Liver (tissue), 9 donors: ENCODE data around the gene SIL1. TPM values are rescaled to one million over a fixed set of nuclear protein-coding genes. Genes with fewer than 3 reads are reported as not detected.

Source experiments
- DNase-seq: peaks from one replicate; pipeline ENCODE4 v3.0.0-alpha.2; 2017; ENCODE audit warnings: low spot score
- H3K27ac ChIP-seq, 2 donors: one replicate each; pipeline ENCODE4 v1.7.0; 2013; ENCODE audit warnings: inconsistent platforms in 2 of 2, low read length in 2 of 2, control low read depth in 1 of 2, low read depth in 1 of 2, mild to moderate bottlenecking in 1 of 2
- H3K27me3 ChIP-seq, 4 donors: one replicate each; pipeline versions ENCODE4 v1.6.1 to v1.7.0; 2013; ENCODE audit warnings: low read length in 3 of 4, inconsistent platforms in 1 of 4, mild to moderate bottlenecking in 1 of 4, moderate library complexity in 1 of 4; ENCODE audit not compliant: control insufficient read depth in 4 of 4, insufficient read depth in 4 of 4
- H3K36me3 ChIP-seq, 4 donors: one replicate each; pipeline versions ENCODE4 v1.6.1 to v1.7.0; 2013; ENCODE audit warnings: low read length in 3 of 4, mild to moderate bottlenecking in 3 of 4, low read depth in 1 of 4, moderate library complexity in 1 of 4; ENCODE audit not compliant: control insufficient read depth in 4 of 4, insufficient read depth in 3 of 4
- H3K4me1 ChIP-seq, 4 donors: one replicate each; pipeline versions ENCODE4 v1.6.1 to v1.7.0; 2013; ENCODE audit warnings: low read length in 3 of 4, mild to moderate bottlenecking in 3 of 4, moderate library complexity in 1 of 4; ENCODE audit not compliant: control insufficient read depth in 4 of 4, insufficient read depth in 4 of 4
- H3K4me3 ChIP-seq, 3 donors: one replicate each; pipeline versions ENCODE4 v1.6.1 to v1.7.0; 2013; ENCODE audit warnings: low read length in 3 of 3, control low read depth in 1 of 3, low read depth in 1 of 3, mild to moderate bottlenecking in 1 of 3
- H3K9ac ChIP-seq, 2 donors: one replicate each; pipeline ENCODE4 v1.7.0; 2013; ENCODE audit warnings: low read length in 2 of 2, mild to moderate bottlenecking in 2 of 2, moderate library complexity in 2 of 2, control low read depth in 1 of 2, low read depth in 1 of 2
- H3K9me3 ChIP-seq, 4 donors: one replicate each; pipeline versions ENCODE4 v1.6.1 to v1.7.0; 2013; ENCODE audit warnings: low read length in 3 of 4; ENCODE audit not compliant: control insufficient read depth in 4 of 4
- FOXA1 ChIP-seq: IDR thresholded peaks from 2 replicates; pipeline ENCODE4 v1.6.1; 2016; ENCODE audit warnings: antibody characterized with exemption
- HNF4A ChIP-seq, 2 donors: conservative IDR thresholded peaks; 2 replicates each; pipeline ENCODE4 v1.6.1; 2016; ENCODE audit warnings: antibody characterized with exemption in 2 of 2, mild to moderate bottlenecking in 2 of 2
- HNF4G ChIP-seq: IDR thresholded peaks from 2 replicates; pipeline ENCODE4 v1.6.1; 2016; ENCODE audit warnings: antibody characterized with exemption
- JUND ChIP-seq, 2 donors: IDR thresholded peaks; 2 replicates each; pipeline ENCODE4 v1.6.1; 2016; ENCODE audit warnings: antibody characterized with exemption in 2 of 2
- NR2F2 ChIP-seq: IDR thresholded peaks from 2 replicates; pipeline ENCODE4 v1.6.1; 2016; ENCODE audit warnings: antibody characterized with exemption
- RAD21 ChIP-seq, 2 donors: IDR thresholded peaks; 2 replicates each; pipeline ENCODE4 v1.6.1; 2016; ENCODE audit warnings: antibody characterized with exemption in 2 of 2, mild to moderate bottlenecking in 2 of 2
- RXRA ChIP-seq, 2 donors: IDR thresholded peaks; 2 replicates each; pipeline ENCODE4 v1.6.1; 2017 to 2018; ENCODE audit warnings: antibody characterized with exemption in 2 of 2, mild to moderate bottlenecking in 1 of 2
- SP1 ChIP-seq: IDR thresholded peaks from 2 replicates; pipeline ENCODE4 v1.6.1; 2018; ENCODE audit warnings: antibody characterized with exemption, mild to moderate bottlenecking
- TAF1 ChIP-seq: conservative IDR thresholded peaks from 2 replicates; pipeline ENCODE4 v1.6.1; 2016; ENCODE audit warnings: antibody characterized with exemption, mild to moderate bottlenecking
- YY1 ChIP-seq: IDR thresholded peaks from 2 replicates; pipeline ENCODE4 v1.6.1; 2016; ENCODE audit warnings: antibody characterized with exemption, mild to moderate bottlenecking
- WGBS: extraction: QIAGEN DNeasy Blood & Tissue Kit; methylation state at CpG from one replicate; pipeline ENCODE4 v1.1.7; 2013; 5-methylcytosine and 5-hydroxymethylcytosine counted together
- polyA plus RNA-seq, 2 donors: library from polyadenylated mRNA; stranded (reverse) in 1 of 2; unstranded in 1 of 2; fragments of 200-250 nt in 1 of 2; fragments of >200 nt in 1 of 2; fragmentation: Nextera tagmentation in 1 of 2; extraction: Ambion mirVana in 1 of 2; gene quantifications; one replicate each; pipeline versions ENCODE4 v1.2.1 to v1.2.3, GENCODE V29; 2013 to 2015
- total RNA-seq, 2 donors: library from RNA; depleted of rRNA; stranded (reverse); fragments of >200 nt; gene quantifications; one replicate each; pipeline ENCODE4 v1.2.3, GENCODE V29; 2014
- TF ChIP-seq, protein P1 (sequence below): fragments of 150-350 bp; IDR thresholded peaks from 2 replicates; pipeline ENCODE4 v1.5.1; 2017; ENCODE audit warnings: improper control_type of control experiment, low read depth, low read length; ENCODE audit not compliant: missing input control
- TF ChIP-seq, protein P2 (sequence below): IDR thresholded peaks from 2 replicates; pipeline ENCODE4 v1.6.1; 2016; ENCODE audit warnings: antibody characterized with exemption, mild to moderate bottlenecking
- TF ChIP-seq, protein P3 (sequence below): IDR thresholded peaks from 2 replicates; pipeline ENCODE4 v1.6.1; 2016; ENCODE audit warnings: antibody characterized with exemption
- TF ChIP-seq, protein P4 (sequence below): IDR thresholded peaks from 2 replicates; pipeline ENCODE4 v1.6.1; 2016; ENCODE audit warnings: antibody characterized with exemption
- TF ChIP-seq, protein P5 (sequence below): IDR thresholded peaks from 2 replicates; pipeline ENCODE4 v1.6.1; 2016; ENCODE audit warnings: antibody characterized with exemption
- donor health status: healthy.
- donor health status: healthy.
- donor health status: healthy.
- donor health status: healthy.
- donor health status: healthy.

Gene SIL1
- total and polyA plus RNA-seq, 4 donors = 38.1 to 95.1 (median 76.2) TPM

DNA sequence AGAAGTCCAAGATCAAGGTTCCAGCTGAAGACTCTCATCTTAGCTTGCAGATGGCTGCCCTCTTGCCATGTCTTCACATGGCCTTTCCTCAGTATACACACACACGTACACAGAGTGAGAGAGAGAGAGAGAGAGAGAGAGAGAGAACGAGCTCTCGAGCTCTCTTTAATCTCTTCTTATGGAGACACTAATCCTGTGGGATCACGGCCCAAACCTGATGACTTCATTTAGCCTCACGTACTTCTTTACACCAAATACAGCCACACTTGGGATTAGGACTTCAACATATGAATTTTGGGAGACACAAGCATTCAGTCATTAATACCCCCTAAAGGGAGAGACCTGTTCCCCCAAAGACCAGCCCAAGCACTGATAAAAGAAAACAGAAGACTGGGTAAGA lies 42.8 kb downstream of the SIL1 start (continued):
- TF ChIP-seq, protein P1, sequence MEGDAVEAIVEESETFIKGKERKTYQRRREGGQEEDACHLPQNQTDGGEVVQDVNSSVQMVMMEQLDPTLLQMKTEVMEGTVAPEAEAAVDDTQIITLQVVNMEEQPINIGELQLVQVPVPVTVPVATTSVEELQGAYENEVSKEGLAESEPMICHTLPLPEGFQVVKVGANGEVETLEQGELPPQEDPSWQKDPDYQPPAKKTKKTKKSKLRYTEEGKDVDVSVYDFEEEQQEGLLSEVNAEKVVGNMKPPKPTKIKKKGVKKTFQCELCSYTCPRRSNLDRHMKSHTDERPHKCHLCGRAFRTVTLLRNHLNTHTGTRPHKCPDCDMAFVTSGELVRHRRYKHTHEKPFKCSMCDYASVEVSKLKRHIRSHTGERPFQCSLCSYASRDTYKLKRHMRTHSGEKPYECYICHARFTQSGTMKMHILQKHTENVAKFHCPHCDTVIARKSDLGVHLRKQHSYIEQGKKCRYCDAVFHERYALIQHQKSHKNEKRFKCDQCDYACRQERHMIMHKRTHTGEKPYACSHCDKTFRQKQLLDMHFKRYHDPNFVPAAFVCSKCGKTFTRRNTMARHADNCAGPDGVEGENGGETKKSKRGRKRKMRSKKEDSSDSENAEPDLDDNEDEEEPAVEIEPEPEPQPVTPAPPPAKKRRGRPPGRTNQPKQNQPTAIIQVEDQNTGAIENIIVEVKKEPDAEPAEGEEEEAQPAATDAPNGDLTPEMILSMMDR = no peak
- no peak for TF ChIP-seq JUND (IDR thresholded peaks at IDR 0.05)

DNA sequence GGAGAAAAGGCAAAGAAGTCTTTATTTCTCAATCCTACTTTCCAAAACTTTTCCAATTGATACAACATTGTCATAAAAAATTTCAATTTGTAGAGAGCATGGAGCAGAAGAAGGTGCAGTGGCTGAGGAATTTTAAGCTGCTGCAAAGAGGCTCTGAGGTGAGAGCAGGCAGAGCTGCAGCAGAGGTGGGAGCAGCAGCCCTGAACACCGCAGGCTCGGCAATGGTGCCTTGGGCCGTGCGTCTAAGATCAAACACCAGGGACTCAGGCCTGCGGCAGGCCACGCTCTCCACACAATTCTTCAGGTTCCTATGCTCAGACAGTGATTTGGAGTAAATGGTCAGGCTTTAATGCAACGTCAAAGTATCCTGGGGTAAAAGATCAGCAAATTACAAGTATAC lies 46.3 kb downstream of the SIL1 start:
- Histone ChIP-seq H3K27ac (no peak overlapping the region), H3K9ac (no peak overlapping the region), H3K9me3 (no peaks in the 10 kb centered on the region), H3K27me3 (no peaks in the 10 kb centered on the region), H3K4me1 (peaks cover 13 to 39% (median 24%) of the 10 kb centered on the region in 4 donors), H3K4me3 (no peak overlapping the region), H3K36me3 (no peaks in the 10 kb centered on the region)
- DNase-seq = no peak
- TF ChIP-seq, protein P2, sequence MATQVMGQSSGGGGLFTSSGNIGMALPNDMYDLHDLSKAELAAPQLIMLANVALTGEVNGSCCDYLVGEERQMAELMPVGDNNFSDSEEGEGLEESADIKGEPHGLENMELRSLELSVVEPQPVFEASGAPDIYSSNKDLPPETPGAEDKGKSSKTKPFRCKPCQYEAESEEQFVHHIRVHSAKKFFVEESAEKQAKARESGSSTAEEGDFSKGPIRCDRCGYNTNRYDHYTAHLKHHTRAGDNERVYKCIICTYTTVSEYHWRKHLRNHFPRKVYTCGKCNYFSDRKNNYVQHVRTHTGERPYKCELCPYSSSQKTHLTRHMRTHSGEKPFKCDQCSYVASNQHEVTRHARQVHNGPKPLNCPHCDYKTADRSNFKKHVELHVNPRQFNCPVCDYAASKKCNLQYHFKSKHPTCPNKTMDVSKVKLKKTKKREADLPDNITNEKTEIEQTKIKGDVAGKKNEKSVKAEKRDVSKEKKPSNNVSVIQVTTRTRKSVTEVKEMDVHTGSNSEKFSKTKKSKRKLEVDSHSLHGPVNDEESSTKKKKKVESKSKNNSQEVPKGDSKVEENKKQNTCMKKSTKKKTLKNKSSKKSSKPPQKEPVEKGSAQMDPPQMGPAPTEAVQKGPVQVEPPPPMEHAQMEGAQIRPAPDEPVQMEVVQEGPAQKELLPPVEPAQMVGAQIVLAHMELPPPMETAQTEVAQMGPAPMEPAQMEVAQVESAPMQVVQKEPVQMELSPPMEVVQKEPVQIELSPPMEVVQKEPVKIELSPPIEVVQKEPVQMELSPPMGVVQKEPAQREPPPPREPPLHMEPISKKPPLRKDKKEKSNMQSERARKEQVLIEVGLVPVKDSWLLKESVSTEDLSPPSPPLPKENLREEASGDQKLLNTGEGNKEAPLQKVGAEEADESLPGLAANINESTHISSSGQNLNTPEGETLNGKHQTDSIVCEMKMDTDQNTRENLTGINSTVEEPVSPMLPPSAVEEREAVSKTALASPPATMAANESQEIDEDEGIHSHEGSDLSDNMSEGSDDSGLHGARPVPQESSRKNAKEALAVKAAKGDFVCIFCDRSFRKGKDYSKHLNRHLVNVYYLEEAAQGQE = no peak
- TF ChIP-seq, protein P3, sequence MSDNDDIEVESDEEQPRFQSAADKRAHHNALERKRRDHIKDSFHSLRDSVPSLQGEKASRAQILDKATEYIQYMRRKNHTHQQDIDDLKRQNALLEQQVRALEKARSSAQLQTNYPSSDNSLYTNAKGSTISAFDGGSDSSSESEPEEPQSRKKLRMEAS = no peak
- no peak for TF ChIP-seq FOXA1
- WGBS = 97% methylated on average over 7 of the region's 7 CpGs

DNA sequence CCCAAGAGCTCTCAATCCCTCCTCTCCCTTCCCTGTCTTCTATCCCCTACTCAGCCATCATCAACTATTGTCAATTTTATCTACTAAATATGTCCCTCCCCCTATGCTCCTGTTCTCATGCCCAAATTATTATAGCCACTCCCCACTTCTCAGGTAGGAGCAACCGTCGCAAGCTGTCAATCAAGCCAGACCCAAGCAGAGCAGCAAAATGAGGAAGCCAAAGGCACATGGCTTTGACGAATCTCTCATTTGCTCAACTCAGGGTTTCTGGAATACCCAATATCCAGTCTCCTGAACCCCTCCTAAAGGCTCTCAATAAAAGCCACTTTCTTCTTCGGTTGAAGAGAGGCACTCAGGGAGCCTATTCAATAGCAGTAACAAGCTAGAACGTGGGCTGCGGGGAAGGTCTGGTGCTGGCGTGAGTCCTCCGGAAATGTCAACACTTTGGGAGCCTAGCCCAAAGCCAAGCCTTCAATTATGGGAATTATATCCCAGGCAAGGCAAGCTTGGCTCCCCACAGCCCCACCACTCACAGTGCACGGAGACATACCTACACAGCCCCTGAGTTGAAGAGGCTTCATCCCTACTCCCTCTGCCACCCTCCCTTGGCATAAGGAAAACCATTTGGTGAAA lies 47.7 kb downstream of the SIL1 start:
- Histone ChIP-seq H3K27me3 (no peaks in the 10 kb centered on the region), H3K36me3 (no peaks in the 10 kb centered on the region), H3K4me3 (no peak overlapping the region), H3K9ac (no peak overlapping the region), H3K9me3 (no peaks in the 10 kb centered on the region), H3K4me1 (peaks cover 13 to 39% (median 24%) of the 10 kb centered on the region in 4 donors), H3K27ac (peak overlapping the region; percentile 14 to 53)
- DNase-seq = no peak
- 87% methylated on average over 9 of the region's 9 CpGs for WGBS
- TF ChIP-seq SP1 = no peak

DNA sequence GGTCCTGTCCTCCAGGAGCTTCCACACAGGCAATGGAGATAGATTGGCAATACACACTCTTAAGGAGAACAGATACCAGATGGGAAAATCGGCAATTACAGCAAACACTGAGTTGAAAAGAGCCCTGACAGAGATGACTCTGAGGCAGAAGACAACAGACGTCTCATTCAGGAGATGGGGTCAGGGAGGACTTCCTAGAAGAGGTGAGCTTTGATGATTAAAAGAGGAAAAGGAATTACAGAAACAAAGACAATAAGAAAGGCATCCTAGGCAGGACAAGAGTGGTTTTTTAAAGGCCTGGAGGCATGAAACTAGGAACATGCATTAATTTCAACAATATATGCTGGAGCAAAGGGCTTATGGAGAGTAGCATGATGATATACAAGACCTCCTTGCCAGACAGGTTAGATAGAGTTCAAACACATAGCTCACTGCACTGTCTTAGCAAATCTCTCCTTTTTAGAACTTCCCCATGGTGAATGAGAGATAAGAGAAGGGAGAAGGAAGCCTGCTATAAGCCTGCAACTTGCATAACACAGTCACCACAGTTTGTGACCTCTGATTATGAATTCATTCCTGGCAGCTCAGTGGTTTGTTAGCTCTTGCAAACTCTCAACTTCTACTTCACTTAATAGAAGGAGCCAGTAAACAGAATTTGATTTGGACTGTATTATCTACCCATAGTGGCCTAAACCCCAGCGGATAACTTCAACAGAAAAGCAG lies 48.5 kb downstream of the SIL1 start:
- H3K9me3 ChIP-seq = no peaks in the 10 kb centered on the region
- H3K4me3 ChIP-seq = no peak overlapping the region
- no peaks in the 10 kb centered on the region for H3K36me3 ChIP-seq
- H3K9ac ChIP-seq = no peak overlapping the region
- DNase-seq = no peak
- no peaks in the 10 kb centered on the region for H3K27me3 ChIP-seq
- H3K4me1 ChIP-seq = peaks cover 13 to 39% (median 24%) of the 10 kb centered on the region in 4 donors
- 73% methylated on average over 3 of the region's 3 CpGs for WGBS
- peak overlapping the region; percentile 14 to 53 for H3K27ac ChIP-seq
- TF ChIP-seq RAD21 (IDR thresholded peaks at IDR 0.05) = peak in 1 of 2 donors; percentile 21
- TF ChIP-seq, protein P1 = no peak
- TF ChIP-seq, protein P4, sequence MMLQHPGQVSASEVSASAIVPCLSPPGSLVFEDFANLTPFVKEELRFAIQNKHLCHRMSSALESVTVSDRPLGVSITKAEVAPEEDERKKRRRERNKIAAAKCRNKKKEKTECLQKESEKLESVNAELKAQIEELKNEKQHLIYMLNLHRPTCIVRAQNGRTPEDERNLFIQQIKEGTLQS = no peak
- peak in 1 of 2 donors; percentile 11 for TF ChIP-seq HNF4A (conservative IDR thresholded peaks at IDR 0.05)
- TF ChIP-seq, protein P5, sequence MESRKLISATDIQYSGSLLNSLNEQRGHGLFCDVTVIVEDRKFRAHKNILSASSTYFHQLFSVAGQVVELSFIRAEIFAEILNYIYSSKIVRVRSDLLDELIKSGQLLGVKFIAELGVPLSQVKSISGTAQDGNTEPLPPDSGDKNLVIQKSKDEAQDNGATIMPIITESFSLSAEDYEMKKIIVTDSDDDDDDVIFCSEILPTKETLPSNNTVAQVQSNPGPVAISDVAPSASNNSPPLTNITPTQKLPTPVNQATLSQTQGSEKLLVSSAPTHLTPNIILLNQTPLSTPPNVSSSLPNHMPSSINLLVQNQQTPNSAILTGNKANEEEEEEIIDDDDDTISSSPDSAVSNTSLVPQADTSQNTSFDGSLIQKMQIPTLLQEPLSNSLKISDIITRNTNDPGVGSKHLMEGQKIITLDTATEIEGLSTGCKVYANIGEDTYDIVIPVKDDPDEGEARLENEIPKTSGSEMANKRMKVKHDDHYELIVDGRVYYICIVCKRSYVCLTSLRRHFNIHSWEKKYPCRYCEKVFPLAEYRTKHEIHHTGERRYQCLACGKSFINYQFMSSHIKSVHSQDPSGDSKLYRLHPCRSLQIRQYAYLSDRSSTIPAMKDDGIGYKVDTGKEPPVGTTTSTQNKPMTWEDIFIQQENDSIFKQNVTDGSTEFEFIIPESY = no peak
- TF ChIP-seq YY1 = no peak
- no peak for TF ChIP-seq TAF1
- peak; percentile 45 to 58 for TF ChIP-seq RXRA (IDR thresholded peaks at IDR 0.05)
- no peak for TF ChIP-seq HNF4G
- TF ChIP-seq NR2F2 = peak; percentile 29
- TF ChIP-seq FOXA1 = no peak
